Superior temporal gyrus (tissue), 1 donor: Measurements from ENCODE around the gene SEC22C.
"Not testable (repeated sequence)": the region's sequence is repeated elsewhere in the genome, so short reads cannot be mapped to it uniquely, and the experiment has no call there.

ENCODE experiments used
- DNase-seq: peaks from one replicate; pipeline ENCODE4 v3.0.0-alpha.2; 2016; ENCODE audit errors: extremely low spot score

Gene SEC22C

GRCh38 chr3:42581400-42581708 is 413 bp downstream of the SEC22C start:
- DNase-seq: no peak

DNA sequence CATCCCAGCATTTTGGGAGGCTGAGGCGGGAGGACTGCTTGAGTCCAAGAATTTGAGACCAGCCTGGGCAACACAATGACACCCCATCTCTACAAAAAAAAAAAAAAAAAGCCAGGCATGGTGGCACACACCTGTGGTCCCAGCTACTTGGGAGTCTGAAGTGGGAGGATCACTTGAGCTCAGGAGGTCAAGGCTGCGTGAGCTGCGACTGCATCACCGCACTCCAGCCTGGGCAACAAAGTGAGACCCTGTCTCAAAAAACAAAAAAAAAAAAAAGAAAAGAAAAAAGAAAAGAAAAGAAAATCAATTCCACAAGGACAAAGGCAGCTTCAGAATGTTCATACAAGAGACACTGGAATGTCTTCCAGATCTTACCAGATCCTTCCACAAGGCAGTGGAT is 2.4 kb downstream of the SEC22C start:
- DNase-seq: not testable (repeated sequence)

GRCh38 chr3:42578054-42578453 is 3.7 kb downstream of the SEC22C start:
- no peak for DNase-seq

DNA sequence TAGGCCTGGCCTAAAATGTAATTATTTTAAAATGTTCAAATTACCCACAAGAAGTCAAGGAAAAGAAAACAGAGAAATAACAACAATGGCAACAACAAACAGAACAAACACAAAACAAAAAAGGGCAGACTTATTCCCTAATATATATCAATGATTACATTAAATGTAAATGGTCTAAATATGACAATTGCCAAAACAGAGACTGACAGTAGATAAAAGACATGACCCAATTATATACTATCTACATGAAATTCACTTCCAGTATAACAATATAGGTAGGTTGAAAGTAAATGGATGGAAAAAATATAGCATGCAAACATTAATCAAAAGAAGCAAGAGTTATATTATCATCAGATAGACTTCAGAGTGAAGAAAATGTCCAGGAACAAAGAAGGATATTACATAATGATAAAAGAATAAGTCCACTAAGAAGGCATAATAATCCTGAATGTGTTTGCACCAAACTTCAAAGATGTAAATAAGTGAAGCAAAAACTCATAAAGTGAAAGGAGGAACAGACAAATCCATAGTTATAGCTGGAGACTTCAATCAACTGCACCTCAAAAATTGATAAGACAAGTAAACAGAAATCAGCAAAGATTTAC is 6.5 kb downstream of the SEC22C start:
- no peak for DNase-seq

GRCh38 chr3:42572278-42572677 is 9.5 kb downstream of the SEC22C start:
- peak; percentile 68 for DNase-seq

DNA sequence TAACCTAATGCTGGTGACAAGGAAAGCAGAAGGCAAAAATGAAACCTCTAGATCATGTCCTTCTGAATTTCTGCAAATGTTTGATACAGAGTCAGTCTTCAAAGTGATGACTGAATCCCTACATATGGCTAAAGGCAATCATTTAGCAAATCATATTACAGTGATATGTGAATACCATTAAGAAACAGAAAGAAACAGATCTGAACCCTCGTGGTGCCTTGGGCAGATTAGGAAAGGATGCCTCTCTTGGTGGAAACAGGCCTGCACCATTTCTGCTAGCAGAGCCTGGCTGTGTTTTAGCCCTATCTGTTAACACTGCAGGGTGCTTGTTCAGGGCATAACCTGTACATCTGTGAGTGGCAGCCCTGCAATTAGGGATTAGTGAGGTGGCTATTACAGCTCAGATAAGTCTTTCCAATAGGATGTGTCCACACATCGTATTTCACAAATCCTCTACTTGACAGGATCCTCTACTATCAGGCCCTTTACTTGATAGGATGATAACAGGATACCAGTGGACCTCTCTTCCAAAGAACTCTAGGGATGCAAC is 12.1 kb downstream of the SEC22C start:
- DNase-seq: no peak

- no peak for DNase-seq
Observed at GRCh38 chr3:42562047-42562907, 19.5 kb downstream of the SEC22C start.

GRCh38 chr3:42557854-42558253 is 23.9 kb downstream of the SEC22C start:
- DNase-seq: no peak

GRCh38 chr3:42556817-42557216 is 24.9 kb downstream of the SEC22C start:
- not testable (repeated sequence) for DNase-seq

DNA sequence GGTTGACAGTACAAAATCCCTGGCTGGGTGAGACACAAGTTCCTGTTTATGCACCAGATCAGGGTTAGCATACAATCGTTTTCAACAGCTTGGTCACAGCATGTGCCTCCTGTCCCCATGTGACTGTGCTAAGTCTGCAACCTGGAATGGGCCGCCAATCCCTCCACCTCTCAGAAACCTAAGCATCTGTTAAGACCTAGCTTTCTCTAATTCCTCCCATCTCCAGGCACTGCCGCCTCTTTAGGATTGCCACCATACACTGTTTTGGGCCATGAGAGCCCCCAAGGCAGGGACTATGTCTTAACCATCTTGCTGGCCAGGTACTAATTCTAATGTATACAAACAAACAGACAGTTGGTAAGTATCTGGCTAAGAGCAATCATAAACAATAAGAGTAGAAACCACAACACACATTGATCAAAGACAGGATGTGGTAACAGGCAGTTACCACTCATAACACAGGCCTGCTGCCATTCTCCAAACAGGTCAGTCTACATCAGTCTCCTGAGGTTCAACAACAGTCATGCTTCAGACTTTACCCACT is 25.6 kb downstream of the SEC22C start:
- no peak for DNase-seq

GRCh38 chr3:42552830-42553229 is 28.9 kb downstream of the SEC22C start:
- DNase-seq: no peak

DNA sequence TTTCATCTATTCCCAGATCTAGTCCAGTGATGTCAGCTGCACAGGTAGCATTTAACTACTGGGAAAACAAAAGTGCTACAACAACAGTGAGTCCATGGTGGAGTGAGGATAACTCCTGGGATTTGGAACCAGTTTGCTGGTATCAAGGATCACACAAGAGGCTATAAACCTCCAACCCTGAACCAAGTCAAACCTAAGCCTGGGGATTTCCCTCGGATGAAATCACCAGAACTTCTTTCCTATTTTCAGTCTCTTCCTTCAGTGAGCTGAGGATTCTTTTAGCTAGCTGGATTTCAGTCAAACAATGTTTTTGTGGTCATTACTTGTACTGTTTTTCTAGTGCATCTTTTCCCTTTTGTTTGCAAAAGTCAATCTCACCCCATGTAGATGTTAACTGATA is 31.5 kb downstream of the SEC22C start:
- DNase-seq: no peak

DNA sequence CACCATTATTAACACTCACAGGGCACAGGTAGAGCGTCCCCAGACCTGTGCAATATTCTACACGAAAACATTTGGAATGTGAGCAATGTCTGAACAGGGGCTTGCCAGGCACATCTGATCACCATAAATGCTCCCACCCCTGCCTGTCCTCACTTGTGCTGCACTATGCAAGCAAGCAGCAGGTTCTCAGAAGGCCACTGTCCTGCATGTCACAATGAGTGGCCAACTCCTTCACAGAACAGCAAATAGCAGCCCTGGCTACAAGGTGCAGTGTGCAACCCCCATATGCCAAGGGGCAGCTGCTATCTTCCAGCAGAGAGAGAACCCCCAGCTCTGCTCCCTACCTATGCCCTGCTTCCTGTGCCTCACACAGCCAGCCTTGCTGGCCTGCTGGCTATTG is 32.6 kb downstream of the SEC22C start:
- DNase-seq: no peak

- DNase-seq: peak; percentile 82
Observed at GRCh38 chr3:42547401-42547945, 34.3 kb downstream of the SEC22C start.

DNA sequence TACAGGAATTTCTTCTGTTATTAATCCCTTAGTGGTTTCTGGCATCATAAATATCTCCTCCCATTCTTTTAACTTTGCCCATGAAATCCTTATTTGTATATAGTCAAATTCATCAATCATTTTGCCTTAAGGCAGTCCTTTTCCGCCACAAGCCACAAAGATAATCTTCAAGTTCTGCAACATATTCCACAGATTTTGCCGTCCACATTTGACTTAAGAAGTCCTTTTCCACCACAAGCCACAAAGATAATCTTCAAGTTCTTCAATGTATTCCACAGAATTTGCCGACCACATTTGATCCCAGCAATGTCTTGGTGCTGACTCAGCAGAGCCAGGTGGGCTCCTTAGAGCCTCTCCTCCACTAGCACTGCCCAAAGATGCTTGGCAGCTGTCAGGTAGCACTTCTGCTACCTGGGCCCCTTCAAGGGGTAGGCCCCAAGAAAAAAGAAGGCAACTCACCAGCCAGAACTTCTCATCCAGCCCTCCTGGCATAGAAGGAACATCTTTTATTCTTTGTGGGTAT is 35.0 kb downstream of the SEC22C start:
- DNase-seq: no peak

GRCh38 chr3:42545284-42545900 is 36.4 kb downstream of the SEC22C start:
- no peak for DNase-seq

- no peak for DNase-seq
Observed at GRCh38 chr3:42544492-42545283, 37.1 kb downstream of the SEC22C start.

DNA sequence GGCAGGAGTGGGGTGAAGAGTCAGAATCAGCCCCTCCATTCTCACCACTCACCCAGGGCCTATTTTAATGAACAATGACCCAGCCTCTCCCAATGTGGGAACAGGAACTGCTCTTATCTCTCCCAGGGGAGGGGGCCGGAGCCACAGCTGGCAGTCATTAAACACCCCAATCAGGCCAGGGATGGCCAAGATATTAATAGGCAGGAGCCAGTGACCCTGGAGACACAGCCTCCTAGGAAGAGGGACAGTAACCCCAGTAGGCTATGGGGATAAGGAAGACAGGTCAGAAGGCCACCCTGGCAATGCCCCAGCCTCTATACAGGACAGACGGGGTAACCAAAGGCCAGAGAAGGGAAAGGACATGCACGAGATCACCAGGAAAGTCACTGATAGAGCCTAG is 40.7 kb downstream of the SEC22C start:
- no peak for DNase-seq

DNA sequence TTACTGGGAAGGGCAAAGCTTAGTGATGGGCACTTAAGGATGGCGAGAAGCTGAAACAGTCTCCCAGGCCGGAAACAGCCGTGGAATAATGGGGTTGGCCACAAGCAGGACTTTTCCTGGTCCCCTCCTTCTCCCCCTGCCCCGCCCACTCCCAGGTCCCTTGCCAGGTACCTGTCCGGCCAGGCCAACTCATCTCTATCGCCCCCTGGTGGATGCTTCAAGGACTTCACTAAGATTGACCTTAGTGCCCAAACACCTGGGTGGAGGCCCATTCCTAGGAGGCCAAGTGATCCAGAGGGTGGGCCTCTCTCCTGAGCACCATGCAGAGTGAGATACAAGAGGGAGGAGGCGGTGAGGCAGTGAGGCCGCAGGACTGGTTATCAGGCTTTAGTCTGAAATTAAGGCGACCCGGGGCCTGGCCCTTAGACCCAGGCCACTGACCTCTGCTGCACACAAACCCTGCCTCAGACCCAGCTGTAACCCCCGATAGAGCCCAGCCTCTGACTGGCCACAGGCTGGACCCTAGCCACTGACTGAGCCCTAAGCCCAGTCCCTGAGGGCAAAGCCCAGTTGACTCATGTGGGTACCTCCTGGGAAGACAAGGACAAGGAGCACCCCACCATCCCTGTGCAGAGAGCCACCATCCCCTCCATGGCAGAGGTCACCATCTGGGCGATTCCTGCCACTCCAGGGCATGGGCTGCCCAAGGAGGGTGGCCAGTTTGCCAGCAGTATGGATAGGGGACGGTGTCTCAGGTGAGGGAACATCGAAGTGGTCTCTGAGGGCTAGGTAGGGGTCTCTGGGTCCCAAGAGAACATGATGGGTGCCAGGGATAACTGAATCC is 41.7 kb downstream of the SEC22C start:
- no peak for DNase-seq

- DNase-seq: no peak
Observed at GRCh38 chr3:42537350-42537749, 44.4 kb downstream of the SEC22C start.
